ENCODE data around the gene YWHAH.

The YWHAH gene
- total RNA-seq: 20.6 to 55.4 (median 33.5) reads per million in 4 donors

DNA sequence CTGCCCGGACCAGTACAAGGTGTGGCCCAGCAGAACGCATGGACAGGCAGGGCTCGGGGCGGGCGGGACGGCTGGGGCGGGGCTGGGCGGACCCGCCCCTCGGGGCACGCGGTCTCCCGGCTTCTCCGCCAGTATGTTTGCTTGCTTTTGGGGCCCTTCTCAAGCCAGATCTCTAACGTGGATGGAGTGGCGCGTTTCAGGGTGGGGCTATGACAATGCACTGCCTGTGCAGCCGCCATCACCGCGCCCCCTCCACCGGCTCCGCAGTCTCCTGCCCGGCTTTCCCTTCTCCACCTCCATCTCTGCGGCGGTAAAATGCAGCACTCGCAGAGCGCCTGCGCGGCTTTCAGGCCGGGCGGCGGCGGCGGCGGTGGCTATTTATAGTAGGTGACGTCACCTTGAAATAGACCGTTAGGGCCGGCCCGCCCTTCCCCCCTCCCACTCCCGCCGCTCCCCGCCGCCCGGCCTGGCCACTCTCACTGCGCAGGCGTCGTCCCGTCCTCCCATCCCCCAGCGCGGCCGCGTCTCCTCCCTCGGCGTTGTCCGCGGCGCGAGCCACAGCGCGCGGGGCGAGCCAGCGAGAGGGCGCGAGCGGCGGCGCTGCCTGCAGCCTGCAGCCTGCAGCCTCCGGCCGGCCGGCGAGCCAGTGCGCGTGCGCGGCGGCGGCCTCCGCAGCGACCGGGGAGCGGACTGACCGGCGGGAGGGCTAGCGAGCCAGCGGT is at the start of gene YWHAH:
Gene YWHAH (plus strand): TSS at position 558 of the 722 bp plus-strand sequence. CDS start 199 bp downstream, outside the sequence.
- DNase-seq: peak; percentile 78 to 94 (median 85)

- DNase-seq: no peak
Observed at GRCh38 chr22:31895411-31896123, 48.8 kb upstream of the YWHAH start.

DNA sequence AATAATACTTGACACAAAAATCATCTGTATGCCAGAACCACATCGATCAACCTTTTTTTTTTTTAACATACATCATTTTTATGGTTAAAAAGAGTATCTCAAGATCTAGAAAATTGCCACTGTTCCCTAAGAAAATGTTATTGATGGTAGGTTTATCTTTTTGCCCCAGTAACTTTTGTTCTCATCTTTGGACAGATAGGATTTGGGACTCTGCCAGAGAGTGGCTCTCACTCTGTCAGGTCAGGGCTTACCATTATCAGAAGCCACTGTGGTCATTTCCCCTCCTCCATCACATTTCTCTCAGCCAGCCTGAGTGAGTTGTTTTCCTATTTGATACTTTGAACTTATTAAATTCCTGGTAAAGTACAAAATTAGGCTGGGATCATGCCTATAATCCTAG is 47.9 kb upstream of the YWHAH start:
- no peak for DNase-seq

GRCh38 chr22:31897842-31898805 is 46.2 kb upstream of the YWHAH start:
- DNase-seq: no peak

- no peak for DNase-seq
Observed at GRCh38 chr22:31898926-31899325, 45.4 kb upstream of the YWHAH start.

DNA sequence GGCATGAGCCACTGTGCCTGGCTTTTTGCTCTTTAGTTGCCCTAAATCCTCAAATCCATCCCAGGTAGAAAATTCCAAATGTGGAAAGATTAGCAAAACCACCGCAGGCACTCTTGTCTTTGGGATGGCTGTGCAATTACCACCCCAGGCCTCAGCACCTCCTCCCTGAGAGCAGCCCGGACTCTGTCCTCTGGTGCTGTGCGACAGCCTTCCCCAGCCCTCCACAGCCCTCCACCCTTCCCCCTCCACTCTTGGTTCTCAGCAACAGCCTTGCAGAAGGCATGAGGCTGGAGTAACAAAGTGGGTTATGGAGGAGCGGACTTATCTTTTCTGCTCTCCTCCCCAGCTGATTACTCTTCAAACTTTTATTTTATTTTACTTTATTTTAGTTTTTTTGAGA is 44.7 kb upstream of the YWHAH start:
- DNase-seq: no peak

- no peak for DNase-seq
Observed at GRCh38 chr22:31901388-31902137, 42.8 kb upstream of the YWHAH start.

DNA sequence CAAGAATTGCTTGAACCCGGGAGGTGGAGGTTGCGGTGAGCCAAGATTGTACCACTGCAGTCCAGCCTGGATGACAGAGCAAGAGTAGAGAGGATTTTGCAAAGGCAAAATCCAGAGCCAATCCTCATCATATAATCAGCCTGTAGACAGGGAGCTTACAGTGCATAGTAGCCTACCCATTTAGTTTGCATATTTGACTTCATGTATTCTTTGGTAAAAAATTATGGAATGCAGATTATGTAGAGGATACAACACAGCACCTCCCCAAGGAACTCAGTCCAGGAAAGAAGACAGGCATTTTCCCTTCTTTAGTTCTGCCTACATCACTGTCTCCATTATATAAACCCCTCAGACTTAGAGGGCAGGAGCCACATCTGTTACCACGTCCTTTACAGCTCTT is 39.7 kb upstream of the YWHAH start:
- no peak for DNase-seq

DNA sequence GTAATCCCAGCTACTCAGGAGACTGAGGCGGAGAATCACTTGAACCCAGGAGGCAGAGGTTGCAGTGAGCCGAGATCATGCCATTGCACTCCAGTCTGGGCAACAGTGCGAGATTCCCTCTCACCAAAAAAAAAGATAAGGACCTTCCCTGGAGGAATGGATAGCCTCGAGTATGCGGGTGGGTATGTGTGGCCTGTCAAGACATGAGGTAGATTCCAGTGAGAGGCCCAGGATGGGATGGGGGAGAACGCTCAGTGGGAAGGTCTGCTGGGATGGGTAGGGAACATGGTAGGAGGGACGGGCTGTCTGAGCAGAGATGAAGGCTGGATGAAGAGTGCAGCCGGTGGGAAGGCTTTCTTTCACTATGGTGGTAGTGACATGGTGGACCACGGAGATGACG is 39.0 kb upstream of the YWHAH start:
- DNase-seq: no peak

- no peak for DNase-seq
Observed at GRCh38 chr22:31906086-31906485, 38.2 kb upstream of the YWHAH start.

DNA sequence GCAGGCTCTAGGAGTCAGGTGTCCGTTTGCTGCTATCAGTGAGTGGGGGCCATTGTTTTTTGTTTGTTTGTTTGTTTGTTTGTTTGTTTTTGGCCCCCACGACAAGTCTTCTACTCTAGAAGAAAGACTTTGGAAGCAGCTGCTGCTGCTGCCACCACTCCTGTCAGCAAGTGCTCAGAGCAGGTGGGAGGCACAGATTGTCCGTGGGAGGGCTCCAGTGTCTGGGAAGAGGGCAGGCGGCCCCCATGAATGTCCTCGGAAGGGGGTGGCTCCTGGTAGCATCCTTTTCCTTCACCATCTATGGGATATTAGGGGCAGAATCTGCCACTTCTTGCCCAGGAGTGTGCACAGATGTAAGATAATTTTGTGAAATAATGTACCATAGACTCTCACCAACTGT is 37.8 kb upstream of the YWHAH start:
- no peak for DNase-seq

DNA sequence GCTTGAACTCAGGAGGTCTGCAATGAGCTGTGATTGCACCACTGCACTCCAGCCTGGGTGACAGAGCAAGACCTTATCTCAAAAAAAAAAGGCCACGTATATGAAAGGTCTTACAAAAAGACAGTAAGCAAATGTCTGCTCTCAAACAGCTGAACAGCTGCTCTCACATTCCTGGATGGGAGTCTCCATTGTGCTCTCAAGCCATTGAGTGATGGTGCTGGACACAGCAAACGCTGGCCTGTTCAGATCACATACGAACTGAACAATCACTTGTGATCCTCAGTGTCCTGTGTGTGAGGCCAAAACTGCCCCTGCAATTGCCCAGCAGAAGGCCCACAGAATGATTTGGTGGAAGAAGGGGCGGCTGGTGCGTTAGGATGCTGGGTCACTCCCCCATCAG is 34.4 kb upstream of the YWHAH start:
- no peak for DNase-seq

- no peak for DNase-seq
Observed at GRCh38 chr22:31911565-31912406, 32.5 kb upstream of the YWHAH start.

GRCh38 chr22:31912407-31912743 is 32.0 kb upstream of the YWHAH start:
- DNase-seq: no peak

DNA sequence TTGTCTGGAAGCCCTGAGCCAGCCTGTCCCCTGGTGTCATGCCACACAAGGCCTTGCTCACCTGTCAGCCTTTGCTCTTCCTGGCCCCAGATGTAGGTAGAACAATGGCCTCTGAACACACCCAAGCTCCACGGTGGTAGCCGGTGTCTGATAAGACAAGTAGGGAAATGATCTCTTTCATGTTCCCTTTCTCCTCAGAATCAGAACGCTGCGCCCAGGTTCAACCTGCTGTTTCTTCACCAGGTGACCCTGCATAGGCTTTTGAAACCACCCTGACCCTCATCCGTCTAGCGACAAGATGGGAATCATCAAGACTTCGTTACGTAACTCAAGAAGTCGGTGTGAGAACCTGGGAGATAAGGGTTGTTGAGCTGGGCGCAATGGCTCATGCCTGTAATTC is 28.7 kb upstream of the YWHAH start:
- DNase-seq: no peak

- peak in 1 of 5 donors; percentile 5 for DNase-seq
Observed at GRCh38 chr22:31917227-31917921, 27.0 kb upstream of the YWHAH start.

DNA sequence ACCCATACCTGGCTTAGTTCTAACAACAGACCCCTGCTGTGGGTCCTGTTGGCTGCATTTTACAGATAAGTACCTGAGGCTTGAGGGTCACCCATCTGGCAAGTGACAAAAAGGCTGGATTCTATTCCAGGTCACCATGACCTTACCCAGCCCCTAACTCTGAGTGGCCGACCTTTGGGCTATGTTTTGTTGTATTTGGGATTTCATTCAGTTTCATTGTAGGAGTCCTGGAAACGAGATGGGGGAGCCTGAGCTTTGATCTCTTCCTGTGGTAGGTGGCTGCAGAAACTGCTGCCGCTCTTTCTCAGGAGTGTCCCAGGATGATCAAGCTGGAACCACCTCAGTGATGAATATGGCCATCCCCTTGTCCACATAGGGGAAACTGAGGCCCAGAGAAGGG is 24.6 kb upstream of the YWHAH start:
- no peak for DNase-seq

- no peak for DNase-seq
Observed at GRCh38 chr22:31920306-31920705, 24.0 kb upstream of the YWHAH start.

GRCh38 chr22:31921106-31921505 is 23.2 kb upstream of the YWHAH start:
- no peak for DNase-seq

DNA sequence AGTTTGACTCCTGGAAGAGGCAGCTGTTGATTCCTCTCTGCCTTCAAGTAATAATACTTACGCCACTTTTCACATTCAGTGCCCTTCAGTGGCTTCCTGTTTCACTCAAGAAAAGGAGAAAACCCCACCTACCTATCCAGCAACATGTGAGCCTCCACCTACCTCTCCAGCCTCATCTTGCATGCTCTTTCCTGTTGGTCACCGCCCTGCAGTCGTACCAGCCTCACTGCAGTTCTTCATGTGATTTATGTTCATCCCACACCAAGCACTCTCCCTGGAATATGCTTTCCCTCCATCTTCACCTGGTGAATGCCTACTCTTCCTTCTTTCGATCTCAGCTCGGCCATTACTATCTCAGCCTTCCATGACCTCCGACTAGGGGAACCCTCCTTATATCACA is 21.8 kb upstream of the YWHAH start:
- DNase-seq: no peak

DNA sequence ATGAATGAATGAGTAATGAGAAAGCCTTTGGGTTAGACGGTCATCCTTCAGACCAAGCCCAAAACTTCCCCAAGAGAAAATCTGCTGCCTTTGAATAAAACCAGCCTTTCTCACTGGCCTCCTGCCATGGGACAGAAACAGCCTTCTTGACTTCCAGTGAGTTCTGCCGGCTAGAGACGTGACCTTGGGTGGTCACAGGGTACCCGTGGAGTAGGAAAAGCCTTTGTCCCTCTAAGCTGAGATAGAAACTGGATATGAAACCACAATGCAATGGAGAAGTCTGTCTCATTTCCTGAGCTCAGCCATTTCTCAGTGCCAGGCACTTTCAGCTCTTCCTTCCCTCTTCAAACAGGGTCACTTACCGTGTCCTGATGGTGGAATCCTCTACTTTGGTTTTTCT is 21.2 kb upstream of the YWHAH start:
- no peak for DNase-seq

Measured in T-helper 1 cell (primary cell).